Prostate gland (tissue), 2 donors: ENCODE measurements around the gene SUFU.

Experiments
- CTCF ChIP-seq, 4 experiments: fragments of 200-600 bp in 2 of 4; fragments of 450-650 bp in 2 of 4; sonication (generic) in 2 of 4; IDR thresholded peaks; 1 replicate in 3 of 4; 2 replicates in 1 of 4; pipeline ENCODE4 v1.5.1; 2016 to 2019; ENCODE audit warnings: antibody characterized with exemption in 4 of 4, mild to moderate bottlenecking in 2 of 4, moderate library complexity in 2 of 4
- POLR2A ChIP-seq: fragments of 450-650 bp; IDR thresholded peaks from one replicate; pipeline ENCODE4 v1.6.1; 2016; ENCODE audit warnings: antibody characterized with exemption, mild to moderate bottlenecking

GRCh38 chr10:102633287-102633686 lies 129.5 kb downstream of the SUFU start:
- TF ChIP-seq CTCF (IDR thresholded peaks at IDR 0.05) = no peak
- TF ChIP-seq POLR2A = no peak
